Immature natural killer cell (primary cell): ENCODE data around the gene SLU7. TPM values are rescaled to one million over a fixed set of nuclear protein-coding genes. Genes with fewer than 3 reads are reported as not detected.

Source experiments
- DNase-seq, 3 donors: peaks; one replicate each; pipeline ENCODE4 v3.0.0; 2022; ENCODE audit warnings: mixed read lengths in 1 of 3
- H3K27ac Mint-ChIP-seq, 6 donors: one replicate each; pipeline ENCODE4 v1.8.0; 2020; ENCODE audit warnings: mixed read lengths in 6 of 6, mild to moderate bottlenecking in 5 of 6, inconsistent platforms in 4 of 6, moderate library complexity in 3 of 6
- H3K27me3 Mint-ChIP-seq, 3 donors: one replicate each; pipeline ENCODE4 v1.8.0; 2020 to 2021; ENCODE audit warnings: low read depth in 3 of 3, mild to moderate bottlenecking in 3 of 3, mixed read lengths in 3 of 3, moderate library complexity in 3 of 3, inconsistent platforms in 1 of 3
- H3K36me3 Mint-ChIP-seq, 3 donors: one replicate each; pipeline ENCODE4 v1.8.0; 2020; ENCODE audit warnings: mixed read lengths in 3 of 3, inconsistent platforms in 2 of 3, mild to moderate bottlenecking in 2 of 3
- H3K4me1 Mint-ChIP-seq, 2 donors: one replicate each; pipeline ENCODE4 v1.8.0; 2020; ENCODE audit warnings: inconsistent platforms in 2 of 2, mild to moderate bottlenecking in 2 of 2, mixed read lengths in 2 of 2, moderate library complexity in 1 of 2
- H3K4me3 Mint-ChIP-seq, 5 donors: one replicate each; pipeline ENCODE4 v1.8.0; 2020; ENCODE audit warnings: mild to moderate bottlenecking in 5 of 5, mixed read lengths in 5 of 5, inconsistent platforms in 3 of 5, moderate library complexity in 3 of 5
- H3K9me3 Mint-ChIP-seq, 6 donors: one replicate each; pipeline ENCODE4 v1.8.0; 2020; ENCODE audit warnings: mild to moderate bottlenecking in 6 of 6, mixed read lengths in 6 of 6, inconsistent platforms in 4 of 6, moderate library complexity in 3 of 6
- polyA plus RNA-seq, 3 donors: library from polyadenylated mRNA; unstranded; fragments of 300-500 nt; fragmentation: Illumina TruSeq; gene quantifications; one replicate each; pipeline ENCODE4 v1.2.3, GENCODE V29; 2021

The SLU7 gene
- polyA plus RNA-seq, 3 donors from 2014 or later: 38.8 to 117 (median 71.0) TPM

DNA sequence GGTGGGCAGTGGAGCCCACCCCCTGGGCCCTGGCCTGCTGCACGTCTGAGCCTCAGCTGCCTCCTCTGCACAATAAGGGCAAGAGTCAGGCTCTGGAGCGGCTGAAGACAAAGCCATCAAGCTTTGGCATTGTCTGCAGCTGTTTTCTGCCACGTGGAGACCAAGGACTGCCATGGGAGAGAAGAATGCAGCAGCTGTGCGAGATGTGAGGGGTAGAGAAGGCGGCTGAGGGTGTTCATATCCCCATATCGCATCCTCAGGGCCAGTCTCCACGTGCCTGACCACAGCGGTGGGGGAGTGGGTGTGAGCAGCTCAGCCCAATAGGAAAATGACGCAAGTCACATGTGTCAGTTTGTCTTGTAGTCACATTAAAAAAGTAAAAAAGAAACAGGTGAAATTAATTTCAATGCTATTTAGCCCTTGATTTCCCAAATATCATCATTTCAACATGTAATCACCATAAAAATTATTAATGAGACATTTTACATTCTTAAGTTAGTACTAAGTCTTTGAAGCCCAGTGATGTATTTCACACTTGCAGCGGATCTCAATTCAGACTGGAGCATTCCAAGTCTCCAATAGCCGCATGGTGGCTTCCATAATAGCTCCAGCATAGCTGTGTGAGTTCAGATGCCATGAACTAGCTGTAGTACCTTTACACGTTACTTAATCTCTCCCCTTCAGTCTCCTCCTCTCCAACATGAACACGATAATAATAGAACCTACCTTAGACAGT is 55.1 kb downstream of the SLU7 start:
- no peak overlapping the region for H3K27ac Mint-ChIP-seq
- H3K4me1 Mint-ChIP-seq: no peaks in the 10 kb centered on the region
- H3K9me3 Mint-ChIP-seq: no peaks in the 10 kb centered on the region
- no peak overlapping the region for H3K4me3 Mint-ChIP-seq
- peaks cover 0 to 3% (median 0%) of the 10 kb centered on the region in 3 donors for H3K36me3 Mint-ChIP-seq
- no peak for DNase-seq
- H3K27me3 Mint-ChIP-seq: peaks cover 1 to 10% (median 3%) of the 10 kb centered on the region in 3 donors

DNA sequence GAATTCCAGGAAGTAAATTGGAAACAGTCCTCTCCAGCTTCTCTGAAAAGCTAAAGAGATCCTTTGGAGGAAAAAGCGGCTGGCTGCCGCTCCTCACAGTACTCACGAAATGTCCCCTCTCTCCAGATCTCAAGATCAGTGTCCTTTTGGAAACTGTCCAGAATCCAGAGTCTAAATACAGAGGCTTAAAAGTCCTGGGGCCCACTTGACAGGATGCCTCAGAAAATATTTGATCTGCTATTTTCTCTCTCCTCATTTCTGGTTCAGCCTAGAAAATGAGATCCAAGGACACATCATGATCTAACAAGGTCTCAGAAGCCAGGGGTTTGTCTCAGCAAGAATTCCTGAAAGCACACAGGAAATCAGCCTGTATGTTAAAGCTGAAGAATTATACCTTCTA is 55.7 kb downstream of the SLU7 start:
- no peaks in the 10 kb centered on the region for H3K36me3 Mint-ChIP-seq
- H3K27ac Mint-ChIP-seq: no peak overlapping the region
- H3K9me3 Mint-ChIP-seq: no peaks in the 10 kb centered on the region
- peaks cover 0 to 7% (median 1%) of the 10 kb centered on the region in 3 donors for H3K27me3 Mint-ChIP-seq
- H3K4me1 Mint-ChIP-seq: no peaks in the 10 kb centered on the region
- H3K4me3 Mint-ChIP-seq: no peak overlapping the region
- no peak for DNase-seq

DNA sequence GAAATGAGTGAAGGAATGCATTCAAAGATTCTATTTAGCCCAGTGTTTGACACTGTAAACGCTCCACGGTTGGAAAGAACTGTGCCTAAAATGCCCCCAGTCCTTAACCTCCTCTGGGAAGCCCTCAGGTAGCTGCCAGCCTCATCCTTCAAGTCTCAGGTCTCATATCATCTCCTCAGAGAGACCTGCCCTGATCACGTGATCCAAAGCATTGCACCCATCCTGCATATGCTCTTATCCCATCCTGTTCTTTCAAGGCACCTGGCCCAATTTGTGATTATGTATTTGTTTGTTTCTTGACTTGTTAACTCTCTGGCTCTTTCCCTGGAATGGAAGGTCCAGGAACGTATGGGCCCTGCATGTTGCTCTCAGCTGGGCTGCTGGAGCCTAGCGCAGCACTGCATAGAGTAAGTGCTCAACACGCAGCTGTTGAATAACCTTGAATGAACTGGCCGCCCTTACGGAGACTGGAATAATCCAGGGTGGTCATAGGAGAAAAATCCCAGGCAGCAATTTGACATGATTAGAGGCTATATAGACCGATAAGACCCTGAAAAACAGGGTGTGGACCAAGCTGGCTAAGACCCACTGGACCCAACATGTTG is 57.2 kb downstream of the SLU7 start:
- peaks cover 0 to 2% (median 1%) of the 10 kb centered on the region in 3 donors for H3K27me3 Mint-ChIP-seq
- no peaks in the 10 kb centered on the region for H3K36me3 Mint-ChIP-seq
- no peak overlapping the region for H3K4me3 Mint-ChIP-seq
- no peaks in the 10 kb centered on the region for H3K9me3 Mint-ChIP-seq
- H3K27ac Mint-ChIP-seq: no peak overlapping the region
- no peaks in the 10 kb centered on the region for H3K4me1 Mint-ChIP-seq
- DNase-seq: no peak

DNA sequence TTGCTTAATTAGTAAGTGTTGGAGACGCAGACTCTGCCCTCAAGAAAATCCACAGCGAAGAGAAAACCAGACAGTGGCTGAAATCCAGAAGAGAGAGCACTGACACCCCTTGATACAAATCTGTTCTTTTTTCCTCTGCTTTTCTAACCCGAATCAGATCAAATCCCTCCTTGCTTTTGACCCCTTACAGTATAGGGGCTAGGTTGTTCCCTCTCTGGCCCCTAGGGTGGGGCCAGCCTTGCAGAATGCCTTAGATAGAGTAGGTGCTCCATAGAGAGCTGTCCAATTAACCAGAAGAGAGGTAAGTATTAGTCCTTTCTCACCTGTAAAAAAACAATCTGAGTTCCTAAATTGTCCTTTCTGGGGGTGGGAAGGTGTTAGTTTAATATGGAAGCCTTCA is 58.6 kb downstream of the SLU7 start:
- Mint-ChIP-seq H3K4me1 (no peaks in the 10 kb centered on the region), H3K27ac (no peak overlapping the region), H3K9me3 (no peaks in the 10 kb centered on the region), H3K36me3 (no peaks in the 10 kb centered on the region), H3K4me3 (no peak overlapping the region), H3K27me3 (peaks cover 0 to 2% (median 2%) of the 10 kb centered on the region in 3 donors)
- no peak for DNase-seq

DNA sequence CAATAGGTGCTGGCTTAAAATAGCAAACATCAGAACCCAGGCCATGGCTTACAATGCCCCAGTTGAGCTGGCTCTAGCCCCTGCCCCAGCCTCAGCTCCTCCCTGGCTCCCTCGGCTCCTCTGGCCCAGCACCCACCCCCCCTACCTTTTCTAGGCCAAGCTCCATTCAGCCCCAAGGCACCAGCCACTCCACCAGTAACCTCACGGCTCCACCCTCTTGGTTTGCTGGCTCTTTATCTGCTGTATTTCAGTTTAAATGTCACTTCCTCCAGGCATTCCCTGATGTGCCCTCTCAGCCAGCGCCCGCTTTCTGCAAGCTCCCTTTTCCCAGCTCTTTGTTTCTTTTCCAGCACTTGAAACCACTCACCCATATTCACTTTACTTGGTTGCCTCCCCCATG is 59.1 kb downstream of the SLU7 start:
- Mint-ChIP-seq H3K27ac (no peak overlapping the region), H3K9me3 (no peaks in the 10 kb centered on the region), H3K4me1 (no peaks in the 10 kb centered on the region), H3K4me3 (no peak overlapping the region), H3K27me3 (peaks cover 0 to 4% (median 3%) of the 10 kb centered on the region in 3 donors), H3K36me3 (no peaks in the 10 kb centered on the region)
- DNase-seq: no peak

DNA sequence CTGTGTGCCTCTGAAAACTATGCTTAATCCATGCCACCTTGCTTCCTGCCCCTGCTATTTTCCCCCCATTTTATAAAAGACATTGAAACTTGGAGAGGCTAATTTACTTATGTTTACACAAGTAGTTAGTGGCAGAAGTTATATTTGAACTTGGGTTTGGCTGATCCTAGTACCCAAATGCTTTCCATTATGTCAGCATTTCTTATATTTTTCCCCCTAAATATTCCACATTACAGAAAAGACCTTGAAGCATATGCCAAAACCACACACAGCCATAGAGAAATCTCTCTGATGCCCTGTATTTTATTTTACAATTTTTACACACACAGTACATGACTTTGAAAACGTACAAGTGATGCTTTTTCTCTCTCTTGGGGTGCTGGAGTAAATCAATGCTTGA is 59.6 kb downstream of the SLU7 start:
- Mint-ChIP-seq H3K36me3 (no peaks in the 10 kb centered on the region), H3K27ac (no peak overlapping the region), H3K27me3 (peaks cover 0 to 4% (median 3%) of the 10 kb centered on the region in 3 donors), H3K4me1 (no peaks in the 10 kb centered on the region), H3K4me3 (no peak overlapping the region), H3K9me3 (no peaks in the 10 kb centered on the region)
- DNase-seq: no peak

DNA sequence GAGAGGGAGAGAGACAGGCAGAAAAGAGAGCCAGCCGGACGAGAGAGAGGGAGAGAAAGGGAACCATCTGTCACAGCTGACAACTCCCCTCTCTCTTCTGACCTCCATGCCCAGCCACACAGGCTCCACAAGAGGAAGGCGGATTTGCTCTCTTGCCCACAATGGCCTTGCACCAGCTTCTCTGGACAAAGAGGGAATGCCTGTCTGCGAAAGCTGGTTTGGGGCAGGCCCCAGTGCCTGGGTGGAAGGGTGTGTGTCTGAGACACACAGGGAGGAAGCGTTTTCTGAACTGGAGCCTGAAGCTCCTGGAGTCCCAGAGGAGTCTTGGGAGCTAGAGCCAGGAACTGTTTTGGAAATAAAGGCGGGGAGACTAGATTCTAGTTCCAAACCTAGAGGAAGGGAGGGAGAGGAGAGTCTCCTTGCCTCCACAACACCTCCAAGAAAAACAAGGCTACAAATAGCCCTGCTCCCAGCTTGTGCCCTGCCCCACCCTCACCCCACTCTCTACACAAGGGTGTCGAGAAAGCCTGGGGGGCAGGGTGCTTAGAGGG is 60.9 kb downstream of the SLU7 start:
- no peak for DNase-seq
- peaks cover 0 to 4% (median 3%) of the 10 kb centered on the region in 3 donors for H3K27me3 Mint-ChIP-seq
- no peak overlapping the region for H3K27ac Mint-ChIP-seq
- H3K9me3 Mint-ChIP-seq: no peaks in the 10 kb centered on the region
- no peaks in the 10 kb centered on the region for H3K4me1 Mint-ChIP-seq
- H3K36me3 Mint-ChIP-seq: no peaks in the 10 kb centered on the region
- H3K4me3 Mint-ChIP-seq: no peak overlapping the region

DNA sequence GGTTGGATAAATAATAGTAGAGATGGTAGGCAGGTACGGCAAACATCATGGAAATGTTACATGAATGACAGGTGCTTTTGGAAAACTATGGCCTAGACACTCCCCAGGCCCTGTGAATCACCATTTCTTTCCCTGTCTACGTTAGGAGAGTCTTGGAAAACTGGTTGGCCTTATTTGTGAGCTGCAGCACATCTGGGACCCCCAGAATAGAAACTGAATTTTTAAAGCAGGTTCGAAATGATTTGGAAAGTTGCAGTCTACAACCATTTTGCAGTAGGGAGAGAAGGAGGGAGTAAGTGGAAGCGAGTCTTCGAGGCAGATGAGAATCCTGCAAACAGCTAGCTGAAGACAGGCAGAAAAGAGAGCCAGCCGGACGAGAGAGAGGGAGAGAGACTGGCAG is 61.5 kb downstream of the SLU7 start:
- H3K27me3 Mint-ChIP-seq: peaks cover 0 to 4% (median 3%) of the 10 kb centered on the region in 3 donors
- DNase-seq: no peak
- H3K9me3 Mint-ChIP-seq: no peaks in the 10 kb centered on the region
- no peaks in the 10 kb centered on the region for H3K36me3 Mint-ChIP-seq
- H3K27ac Mint-ChIP-seq: no peak overlapping the region
- H3K4me1 Mint-ChIP-seq: no peaks in the 10 kb centered on the region
- H3K4me3 Mint-ChIP-seq: peak overlapping the region in 1 of 5 donors; percentile 9

DNA sequence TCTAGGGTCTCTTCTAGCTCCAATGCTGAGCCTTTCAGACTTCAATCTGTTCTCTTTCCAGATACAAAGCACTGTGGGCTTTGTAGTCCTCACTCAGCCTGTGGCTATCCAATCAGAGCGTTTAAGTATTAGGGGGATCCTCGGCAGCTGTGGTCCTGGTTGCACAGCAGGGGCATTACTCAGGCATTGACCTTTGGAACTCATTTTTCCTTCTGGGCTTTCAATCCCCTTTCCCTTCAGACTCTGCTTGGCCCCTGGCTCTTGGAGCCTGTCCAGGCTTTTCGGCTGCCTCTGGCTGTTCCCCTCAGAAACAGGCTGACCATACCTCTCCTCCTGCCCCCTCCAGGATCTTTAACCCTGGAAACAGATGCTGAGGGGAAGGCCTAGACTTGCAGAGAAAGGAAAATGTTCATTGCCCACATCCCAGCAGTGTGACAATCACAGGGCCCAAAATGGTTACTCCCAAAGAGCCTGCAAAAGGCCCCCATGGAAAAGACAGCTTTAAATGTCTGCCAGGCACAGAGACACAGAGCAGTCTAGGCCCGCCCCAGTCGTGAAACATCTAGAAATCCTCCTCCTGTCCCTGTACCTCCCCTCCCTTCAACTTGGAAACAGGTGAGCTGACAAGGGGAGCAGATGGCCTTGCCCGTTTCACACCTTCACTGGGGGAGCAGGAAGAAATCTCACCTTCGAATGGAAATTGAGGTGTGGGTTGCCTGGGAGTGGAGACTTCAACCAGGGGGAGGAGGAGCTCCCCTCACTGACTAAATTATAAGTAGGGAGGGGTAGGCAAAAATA is 62.1 kb downstream of the SLU7 start:
- no peak for DNase-seq
- no peaks in the 10 kb centered on the region for H3K4me1 Mint-ChIP-seq
- H3K36me3 Mint-ChIP-seq: no peaks in the 10 kb centered on the region
- no peaks in the 10 kb centered on the region for H3K9me3 Mint-ChIP-seq
- H3K27me3 Mint-ChIP-seq: peaks cover 0 to 4% (median 3%) of the 10 kb centered on the region in 3 donors
- H3K4me3 Mint-ChIP-seq: no peak overlapping the region
- H3K27ac Mint-ChIP-seq: peak overlapping the region in 1 of 6 donors; percentile 49

DNA sequence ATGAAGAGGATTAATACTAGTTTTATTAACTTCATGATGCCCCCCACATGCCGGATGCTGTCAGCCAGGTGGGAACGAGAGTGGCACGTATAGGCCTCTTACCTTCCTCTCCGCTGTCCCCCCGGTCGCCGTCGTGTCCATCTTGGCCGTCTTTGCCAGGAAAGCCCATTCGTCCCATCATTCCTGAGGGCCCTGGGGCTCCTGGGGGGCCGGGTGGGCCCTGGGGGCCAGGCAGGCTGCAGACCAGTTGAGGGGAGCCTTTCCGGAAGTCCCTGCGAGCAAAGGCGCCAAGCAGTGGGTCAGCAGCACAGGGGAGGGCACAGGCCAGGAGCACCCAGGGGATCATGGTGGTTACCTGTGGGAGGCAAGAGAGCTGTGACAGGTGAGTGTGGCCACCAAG is 64.2 kb downstream of the SLU7 start:
- Mint-ChIP-seq H3K4me1 (no peaks in the 10 kb centered on the region), H3K4me3 (no peak overlapping the region), H3K27ac (no peak overlapping the region), H3K27me3 (peaks cover 0 to 3% (median 2%) of the 10 kb centered on the region in 3 donors), H3K9me3 (no peaks in the 10 kb centered on the region), H3K36me3 (no peaks in the 10 kb centered on the region)
- no peak for DNase-seq

DNA sequence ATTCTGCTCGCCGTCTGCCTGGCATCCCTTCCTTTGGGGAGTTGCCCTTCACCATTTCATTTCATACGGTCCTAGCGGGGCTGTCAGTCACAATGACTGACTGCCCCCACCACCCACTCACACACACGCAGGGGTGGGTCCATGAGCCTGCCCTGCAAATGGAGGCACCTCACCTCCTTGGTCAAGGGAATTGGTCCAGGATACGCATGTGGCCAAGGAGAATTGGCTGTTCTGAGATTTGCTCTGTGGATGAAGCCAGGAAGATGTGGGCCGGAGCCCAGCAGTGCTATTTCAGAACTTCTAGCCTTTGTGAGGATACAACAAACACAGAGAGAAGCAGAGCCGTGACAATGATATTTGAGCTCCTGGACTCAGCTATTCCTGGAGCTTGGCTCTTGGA is 65.5 kb downstream of the SLU7 start:
- Mint-ChIP-seq H3K4me1 (no peaks in the 10 kb centered on the region), H3K9me3 (no peaks in the 10 kb centered on the region), H3K27ac (no peak overlapping the region), H3K27me3 (peaks cover 0 to 3% (median 2%) of the 10 kb centered on the region in 3 donors), H3K4me3 (no peak overlapping the region), H3K36me3 (no peaks in the 10 kb centered on the region)
- no peak for DNase-seq

DNA sequence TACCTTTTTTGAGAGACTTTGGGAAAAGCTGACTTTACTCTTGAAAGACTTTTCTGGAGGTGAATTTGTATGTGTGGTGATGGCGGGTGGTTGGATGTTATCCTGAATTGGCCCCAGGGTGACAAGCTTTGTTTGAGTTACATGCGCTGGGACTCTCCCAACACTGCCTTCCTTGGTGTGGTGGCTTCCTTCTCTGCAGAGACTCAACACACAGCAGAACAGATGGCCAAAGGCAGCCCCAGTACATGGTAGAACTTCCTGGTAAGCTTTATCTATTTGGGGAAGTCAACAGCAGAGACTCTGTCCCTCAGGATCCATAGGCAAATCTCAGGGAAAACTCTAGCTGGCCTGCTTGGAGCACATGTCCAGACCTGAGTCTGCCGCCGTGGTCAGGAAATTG is 66.6 kb downstream of the SLU7 start:
- no peaks in the 10 kb centered on the region for H3K36me3 Mint-ChIP-seq
- H3K4me1 Mint-ChIP-seq: no peaks in the 10 kb centered on the region
- DNase-seq: no peak
- H3K27ac Mint-ChIP-seq: no peak overlapping the region
- H3K27me3 Mint-ChIP-seq: peaks cover 0 to 5% (median 3%) of the 10 kb centered on the region in 3 donors
- no peaks in the 10 kb centered on the region for H3K9me3 Mint-ChIP-seq
- no peak overlapping the region for H3K4me3 Mint-ChIP-seq
